Glutamatergic neuron (in vitro differentiated cells): ENCODE measurements around the gene BHLHE40. TPM values are rescaled to one million over a fixed set of nuclear protein-coding genes. Genes with fewer than 3 reads are reported as not detected.

ENCODE experiments used
- DNase-seq: peaks from one replicate; pipeline ENCODE4 v3.0.0; 2022
- H3K27ac Mint-ChIP-seq: one replicate; pipeline ENCODE4 v1.8.0; 2020; ENCODE audit warnings: mild to moderate bottlenecking, mixed read lengths, inconsistent platforms; ENCODE audit not compliant: unreplicated experiment
- H3K27me3 Mint-ChIP-seq: one replicate; pipeline ENCODE4 v1.8.0; 2020; ENCODE audit warnings: mild to moderate bottlenecking, moderate library complexity, mixed read lengths, inconsistent platforms; ENCODE audit not compliant: unreplicated experiment
- H3K36me3 Mint-ChIP-seq: one replicate; pipeline ENCODE4 v1.8.0; 2020; ENCODE audit warnings: mild to moderate bottlenecking, mixed read lengths, inconsistent platforms; ENCODE audit not compliant: unreplicated experiment
- H3K4me1 Mint-ChIP-seq: one replicate; pipeline ENCODE4 v1.8.0; 2020; ENCODE audit warnings: mild to moderate bottlenecking, low read depth, mixed read lengths, inconsistent platforms; ENCODE audit not compliant: unreplicated experiment
- H3K4me3 Mint-ChIP-seq: one replicate; pipeline ENCODE4 v1.8.0; 2020; ENCODE audit warnings: mild to moderate bottlenecking, mixed read lengths, inconsistent platforms; ENCODE audit not compliant: unreplicated experiment
- H3K9me3 Mint-ChIP-seq: one replicate; pipeline ENCODE4 v1.8.0; 2020; ENCODE audit warnings: mild to moderate bottlenecking, moderate library complexity, mixed read lengths, inconsistent platforms; ENCODE audit not compliant: unreplicated experiment
- CTCF ChIP-seq: fragments of 200-600 bp; sonication (generic); IDR thresholded peaks from one replicate; pipeline ENCODE4 v1.5.0; 2021; ENCODE audit not compliant: partially characterized antibody, unreplicated experiment
- total RNA-seq: library from RNA; stranded (reverse); fragmentation: NEBNext Ultra II Directional; extraction: Animal tissue kit (Norgen Biotek cat#: 25700); gene quantifications from one replicate; pipeline ENCODE4 v1.2.1, GENCODE V29; 2021; ENCODE audit not compliant: unreplicated experiment

The BHLHE40 gene
- total RNA-seq, 1 donor from 2014 or later, result 0.22 TPM

- Mint-ChIP-seq H3K9me3 (no peaks in the 10 kb centered on the region), H3K27ac (no peak overlapping the region), H3K36me3 (no peaks in the 10 kb centered on the region), H3K27me3 (peaks cover 13% of the 10 kb centered on the region), H3K4me3 (no peak overlapping the region), H3K4me1 (peaks cover 7% of the 10 kb centered on the region)
- TF ChIP-seq CTCF, result no peak
- DNase-seq, result no peak
Measured at GRCh38 chr3:4983739-4984510, 4.7 kb downstream of the BHLHE40 start.

GRCh38 chr3:4984511-4984864, 5.3 kb downstream of the BHLHE40 start:
- TF ChIP-seq CTCF, result no peak
- peaks cover 7% of the 10 kb centered on the region for H3K4me1 Mint-ChIP-seq
- H3K36me3 Mint-ChIP-seq, result no peaks in the 10 kb centered on the region
- H3K27me3 Mint-ChIP-seq, result peaks cover 13% of the 10 kb centered on the region
- no peak for DNase-seq
- no peak overlapping the region for H3K27ac Mint-ChIP-seq
- no peak overlapping the region for H3K4me3 Mint-ChIP-seq
- no peaks in the 10 kb centered on the region for H3K9me3 Mint-ChIP-seq

- H3K9me3 Mint-ChIP-seq, result no peaks in the 10 kb centered on the region
- peaks cover 7% of the 10 kb centered on the region for H3K4me1 Mint-ChIP-seq
- peaks cover 4% of the 10 kb centered on the region for H3K27me3 Mint-ChIP-seq
- H3K36me3 Mint-ChIP-seq, result no peaks in the 10 kb centered on the region
- no peak overlapping the region for H3K27ac Mint-ChIP-seq
- no peak overlapping the region for H3K4me3 Mint-ChIP-seq
- TF ChIP-seq CTCF, result no peak
- DNase-seq, result no peak
Measured at GRCh38 chr3:4985330-4986174, 6.3 kb downstream of the BHLHE40 start.

- H3K27me3 Mint-ChIP-seq, result peaks cover 3% of the 10 kb centered on the region
- H3K4me3 Mint-ChIP-seq, result peak overlapping the region; percentile 73
- no peak for DNase-seq
- H3K27ac Mint-ChIP-seq, result peak overlapping the region; percentile 17
- no peaks in the 10 kb centered on the region for H3K9me3 Mint-ChIP-seq
- peaks cover 7% of the 10 kb centered on the region for H3K4me1 Mint-ChIP-seq
- no peaks in the 10 kb centered on the region for H3K36me3 Mint-ChIP-seq
- TF ChIP-seq CTCF, result no peak
Measured at GRCh38 chr3:4986175-4986781, 7.0 kb downstream of the BHLHE40 start.
